BLaER1 treated with 17β-estradiol and CSF1 and Interleukin-3, amounts not matched to agents 10 nM and 100 nM (cell line): ENCODE results near the gene KDELR3.
A peak's percentile ranks its signal among the peaks of the same experiment; 100 is the strongest.

Source experiments
- H3K27ac ChIP-seq, 11 experiments: shearing (Covaris generic); formaldehyde crosslinking; 2 replicates each; pipeline ENCODE4 v1.8.1; 2022
- H3K27me3 ChIP-seq, 11 experiments: shearing (Covaris generic); formaldehyde crosslinking; 2 replicates each; pipeline ENCODE4 v1.8.1; 2022
- H3K36me3 ChIP-seq, 11 experiments: shearing (Covaris generic); formaldehyde crosslinking; 2 replicates each; pipeline ENCODE4 v1.8.1; 2022
- H3K4me1 ChIP-seq, 10 experiments: shearing (Covaris generic); formaldehyde crosslinking; 2 replicates each; pipeline ENCODE4 v1.8.1; 2022
- H3K4me2 ChIP-seq, 11 experiments: shearing (Covaris generic); formaldehyde crosslinking; 2 replicates each; pipeline ENCODE4 v1.8.1; 2022
- H3K4me3 ChIP-seq, 10 experiments: shearing (Covaris generic); formaldehyde crosslinking; 2 replicates each; pipeline ENCODE4 v1.8.1; 2022
- H3K9ac ChIP-seq, 11 experiments: shearing (Covaris generic); formaldehyde crosslinking; 2 replicates each; pipeline ENCODE4 v1.8.1; 2022
- H3K9me3 ChIP-seq, 11 experiments: shearing (Covaris generic); formaldehyde crosslinking; replicated peaks in 1 of 11; 2 replicates each; pipeline ENCODE4 v1.8.1; 2022
- H4K20me1 ChIP-seq, 11 experiments: shearing (Covaris generic); formaldehyde crosslinking; 2 replicates each; pipeline ENCODE4 v1.8.1; 2022
- Cebpa-rat ChIP-seq, 11 experiments: shearing (Covaris generic); IDR thresholded peaks; 2 replicates each; pipeline ENCODE4 v1.8.1; 2022

Gene KDELR3

DNA sequence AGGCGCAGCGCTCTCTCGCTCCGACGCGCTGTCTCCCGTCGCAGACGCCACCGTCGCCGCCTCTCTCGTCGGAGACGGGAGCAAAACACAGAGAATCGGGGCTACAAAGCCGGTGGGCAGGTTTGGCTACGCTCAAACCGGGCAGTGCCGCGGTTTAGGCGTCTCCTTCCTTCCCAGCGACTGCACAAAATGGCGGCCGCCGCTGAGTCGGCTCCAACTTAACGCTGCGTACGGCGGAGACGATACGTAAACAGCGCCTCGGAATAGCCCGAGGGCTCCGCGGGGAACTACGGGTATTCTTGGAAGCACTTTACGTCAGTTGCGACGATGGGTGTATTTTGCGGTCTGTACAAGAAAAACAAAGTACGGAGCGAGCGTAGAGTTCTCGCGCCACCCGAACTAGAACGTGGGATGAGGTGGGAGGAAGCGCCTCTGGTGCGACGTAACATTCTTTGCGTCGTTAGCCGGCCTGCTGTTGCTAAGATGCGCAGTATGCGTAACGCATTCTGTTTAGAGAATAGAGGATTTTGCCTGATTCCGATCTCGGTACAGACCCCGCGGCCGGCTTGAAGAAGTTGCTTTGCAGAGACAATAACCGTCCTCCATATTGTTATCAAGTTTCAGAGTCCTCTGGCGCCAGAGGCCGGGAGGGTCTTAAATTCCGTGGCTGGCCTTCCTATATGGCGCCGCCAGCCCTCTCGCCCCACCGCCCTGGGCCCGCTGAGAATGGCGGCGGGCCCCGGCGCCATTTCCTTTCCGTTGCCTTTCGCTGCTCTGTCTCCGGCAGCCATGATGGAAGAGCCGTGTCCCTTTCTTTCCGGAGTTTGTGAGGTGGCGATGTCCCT is 38.4 kb downstream of the KDELR3 start, which contains the start of gene DDX17:
TSS of gene DDX17 (minus strand) at position 194 of the 845 bp plus-strand sequence.
- peak within 1 kb of the TSS; percentile 79 to 97 (median 94) for H3K4me2 ChIP-seq
- TF ChIP-seq Cebpa-rat (IDR thresholded peaks at IDR 0.05) = no peak
- H3K36me3 ChIP-seq = peaks cover 19 to 40% (median 32%) of the 10 kb centered on the region in 11 experiments
- 0 out of 22 replicates have a peak, but pooled peaks cover 0 to 3% (median 0%) of the 10 kb centered on the region in 11 experiments for H3K27me3 ChIP-seq
- peak within 1 kb of the TSS; percentile 99 to 100 (median 100) for H3K27ac ChIP-seq
- H3K4me3 ChIP-seq = peak within 1 kb of the TSS; percentile 78 to 95 (median 93)
- peaks cover 37 to 42% (median 40%) of the 10 kb centered on the region in 11 experiments for H4K20me1 ChIP-seq
- H3K9me3 ChIP-seq = no peaks in the 10 kb centered on the region
- H3K4me1 ChIP-seq = peaks cover 39 to 65% (median 50%) of the 10 kb centered on the region in 10 experiments
- peak within 1 kb of the TSS; percentile 98 to 100 (median 100) for H3K9ac ChIP-seq

DNA sequence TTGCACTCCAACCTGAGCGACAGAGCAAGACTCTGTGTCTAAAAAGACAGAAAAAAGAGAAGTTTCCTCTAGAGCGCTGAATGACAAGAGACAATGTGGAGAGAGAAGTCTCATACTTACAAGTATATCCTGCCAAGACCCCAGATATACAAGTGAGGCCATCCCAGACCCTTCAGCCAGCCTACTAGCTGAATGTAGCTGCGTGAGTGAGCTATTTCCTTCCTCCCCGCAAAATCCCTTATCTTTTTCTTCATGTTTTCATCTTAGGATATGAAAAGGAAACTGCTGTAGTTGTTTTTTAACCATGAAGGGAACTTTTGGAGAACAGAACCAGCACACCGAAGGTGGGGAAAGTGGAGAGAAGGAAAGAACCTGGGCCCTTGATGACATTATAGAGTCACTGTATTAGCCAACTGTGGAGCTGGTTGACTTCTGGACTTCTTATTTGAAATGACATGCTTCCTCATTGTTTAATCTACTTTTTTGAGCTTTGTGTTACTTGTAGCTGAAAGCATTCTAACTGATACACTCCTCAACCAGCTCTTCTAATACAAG is 42.6 kb downstream of the KDELR3 start:
- Histone ChIP-seq H4K20me1 (peaks cover 0 to under 1% (median 0%) of the 10 kb centered on the region in 11 experiments; a peak in 3 of 22 replicates), H3K27me3 (0 out of 22 replicates have a peak, but pooled peaks cover 0 to 6% (median 0%) of the 10 kb centered on the region in 11 experiments), H3K9me3 (no peaks in the 10 kb centered on the region), H3K4me3 (no peak overlapping the region), H3K36me3 (no peaks in the 10 kb centered on the region), H3K4me1 (peaks cover 13 to 47% (median 36%) of the 10 kb centered on the region in 10 experiments), H3K27ac (no peak overlapping the region; a peak in 1 of 22 replicates), H3K4me2 (peak overlapping the region in 9 of 11 experiments; percentile 3 to 61 (median 28); a peak in 13 of 22 replicates), H3K9ac (no peak overlapping the region)
- no peak for TF ChIP-seq Cebpa-rat (IDR thresholded peaks at IDR 0.05)

DNA sequence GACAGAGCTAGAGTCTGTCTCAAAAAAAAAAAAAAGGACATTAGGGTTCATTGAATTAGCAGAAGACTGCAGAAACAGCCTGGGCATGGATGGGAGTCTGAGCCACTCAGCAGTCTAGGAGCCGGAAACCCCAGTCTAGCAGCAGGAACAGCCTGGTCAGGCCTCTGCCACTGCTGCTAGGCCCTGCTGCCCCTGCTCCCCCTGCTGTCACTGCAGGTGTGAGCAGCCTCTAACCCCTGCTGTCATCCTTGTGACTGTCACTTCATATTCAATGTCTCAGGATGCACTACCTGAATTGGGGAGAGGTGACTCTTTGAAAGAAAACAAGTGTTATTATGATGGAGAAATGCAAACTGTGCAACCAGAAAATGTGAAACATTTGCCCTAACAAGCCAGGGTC is 45.2 kb downstream of the KDELR3 start:
- H3K4me1 ChIP-seq = peaks cover 8 to 36% (median 27%) of the 10 kb centered on the region in 10 experiments
- no peak overlapping the region for H3K4me3 ChIP-seq
- peak overlapping the region in 1 of 11 experiments; percentile 23; a peak in 1 of 22 replicates for H3K9ac ChIP-seq

DNA sequence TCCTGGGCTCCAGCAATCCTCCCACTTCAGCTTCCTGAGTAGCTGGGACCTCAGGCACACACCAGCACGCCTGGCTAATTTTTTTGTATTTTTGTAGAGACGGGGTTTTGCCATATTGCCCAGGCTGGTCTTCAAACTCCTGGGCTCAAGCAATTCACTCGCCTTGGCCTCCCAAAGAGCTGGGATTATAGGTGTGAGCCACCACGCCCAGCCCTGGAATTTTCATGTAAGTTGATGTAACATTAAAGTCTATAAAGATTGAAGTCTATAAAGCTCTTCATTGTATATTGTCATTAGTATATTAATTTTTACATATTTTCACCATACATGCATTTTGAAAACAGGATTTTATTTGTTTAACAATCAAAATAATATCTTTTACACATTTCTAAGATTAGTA is 50.7 kb downstream of the KDELR3 start:
- no peak overlapping the region; a peak in 1 of 22 replicates for H3K9ac ChIP-seq
- H3K4me3 ChIP-seq = no peak overlapping the region
- no peaks in the 10 kb centered on the region for H4K20me1 ChIP-seq
- H3K27ac ChIP-seq = no peak overlapping the region
- H3K4me2 ChIP-seq = no peak overlapping the region; a peak in 1 of 22 replicates
- H3K9me3 ChIP-seq = no peaks in the 10 kb centered on the region
- no peaks in the 10 kb centered on the region for H3K36me3 ChIP-seq
- no peak for TF ChIP-seq Cebpa-rat (IDR thresholded peaks at IDR 0.05)
- H3K27me3 ChIP-seq = peaks cover 0 to 23% (median 0%) of the 10 kb centered on the region in 11 experiments; a peak in 3 of 22 replicates
- peaks cover 0 to 25% (median 13%) of the 10 kb centered on the region in 10 experiments; a peak in 15 of 20 replicates for H3K4me1 ChIP-seq

More for the DNA sequence above, 45.2 kb downstream of the KDELR3 start:
- no peak for TF ChIP-seq Cebpa-rat (IDR thresholded peaks at IDR 0.05)
- Histone ChIP-seq H3K36me3 (no peaks in the 10 kb centered on the region), H3K27me3 (peaks cover 0 to 6% (median 0%) of the 10 kb centered on the region in 11 experiments; a peak in 1 of 22 replicates), H3K27ac (no peak overlapping the region), H3K9me3 (no peaks in the 10 kb centered on the region), H4K20me1 (no peaks in the 10 kb centered on the region), H3K4me2 (peak overlapping the region in 8 of 11 experiments; percentile 0 to 25 (median 16); a peak in 7 of 22 replicates)

DNA sequence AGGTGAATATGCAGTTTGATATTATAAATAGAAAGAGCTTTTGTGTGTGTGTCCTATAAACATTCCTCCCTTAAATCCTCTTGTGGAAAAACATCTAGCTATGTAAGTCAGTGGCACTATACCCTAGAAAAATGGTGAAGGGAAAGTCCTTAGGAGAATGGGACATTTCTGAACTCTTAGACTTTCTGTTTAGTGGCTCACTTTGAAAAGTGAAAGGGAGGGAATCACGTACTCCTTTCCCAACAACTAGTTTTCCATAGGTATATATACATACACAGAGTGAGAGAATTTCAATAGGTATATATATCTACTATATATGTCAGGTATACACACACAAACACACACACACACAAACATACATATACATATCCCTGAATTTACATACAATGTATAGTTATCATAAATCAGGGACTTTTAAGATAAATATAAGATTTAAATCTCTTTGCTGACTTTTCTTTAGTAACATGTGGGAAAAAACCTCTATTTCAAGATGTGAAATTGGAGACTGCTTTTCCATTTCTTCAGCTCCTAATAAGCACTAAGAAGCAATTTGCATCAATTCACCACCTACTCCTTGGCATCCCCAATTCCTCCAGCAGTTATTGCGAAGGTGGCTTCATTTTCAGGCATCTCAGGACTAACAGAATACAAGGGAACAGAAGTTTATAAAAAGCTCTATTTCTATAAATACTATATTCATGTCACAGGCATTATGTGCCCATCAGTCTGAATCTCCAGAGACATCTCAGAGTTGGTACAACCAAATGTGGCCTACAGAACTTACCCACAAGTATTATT is 51.8 kb downstream of the KDELR3 start:
- peak overlapping the region in 1 of 11 experiments; percentile 28; a peak in 2 of 22 replicates for H3K27ac ChIP-seq
- H3K4me3 ChIP-seq = no peak overlapping the region
- H3K4me2 ChIP-seq = peak overlapping the region in 7 of 11 experiments; percentile 0 to 67 (median 41); a peak in 13 of 22 replicates
- no peak overlapping the region for H3K9ac ChIP-seq
- peaks cover 9 to 30% (median 20%) of the 10 kb centered on the region in 10 experiments for H3K4me1 ChIP-seq
- H3K36me3 ChIP-seq = no peaks in the 10 kb centered on the region
- H3K27me3 ChIP-seq = peaks cover 0 to 22% (median 0%) of the 10 kb centered on the region in 11 experiments; a peak in 3 of 22 replicates
- TF ChIP-seq Cebpa-rat (IDR thresholded peaks at IDR 0.05) = no peak
- peaks cover 0 to 4% (median 0%) of the 10 kb centered on the region in 11 experiments; a peak in 1 of 22 replicates for H4K20me1 ChIP-seq
- H3K9me3 ChIP-seq = no peaks in the 10 kb centered on the region

DNA sequence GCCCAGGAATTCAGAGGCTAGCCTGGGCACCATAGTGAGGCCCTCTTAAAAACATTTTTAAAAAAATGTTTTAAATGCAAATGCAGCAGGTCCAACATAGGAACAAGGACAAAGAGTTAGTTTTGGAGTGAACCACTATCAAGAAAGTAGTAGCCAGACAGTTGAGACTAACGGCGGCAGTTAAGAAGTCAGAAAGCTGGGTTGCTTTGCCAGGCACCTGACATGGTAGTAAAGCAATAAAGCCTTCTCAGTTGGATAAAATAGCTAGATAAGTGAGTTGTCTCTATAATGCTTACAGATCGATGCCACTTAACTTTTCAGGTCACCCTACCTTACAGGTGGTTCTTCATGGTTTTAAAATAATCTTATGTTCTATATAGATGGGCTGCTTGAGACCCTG is 55.1 kb downstream of the KDELR3 start:
- TF ChIP-seq Cebpa-rat (IDR thresholded peaks at IDR 0.05) = no peak
- Histone ChIP-seq H3K4me1 (peaks cover 10 to 31% (median 20%) of the 10 kb centered on the region in 10 experiments), H3K9ac (no peak overlapping the region), H4K20me1 (peaks cover 0 to 4% (median 0%) of the 10 kb centered on the region in 11 experiments; a peak in 1 of 22 replicates), H3K27me3 (peaks cover 0 to 28% (median 0%) of the 10 kb centered on the region in 11 experiments; a peak in 3 of 22 replicates), H3K27ac (no peak overlapping the region), H3K4me2 (no peak overlapping the region), H3K9me3 (no peaks in the 10 kb centered on the region), H3K36me3 (no peaks in the 10 kb centered on the region), H3K4me3 (no peak overlapping the region)

DNA sequence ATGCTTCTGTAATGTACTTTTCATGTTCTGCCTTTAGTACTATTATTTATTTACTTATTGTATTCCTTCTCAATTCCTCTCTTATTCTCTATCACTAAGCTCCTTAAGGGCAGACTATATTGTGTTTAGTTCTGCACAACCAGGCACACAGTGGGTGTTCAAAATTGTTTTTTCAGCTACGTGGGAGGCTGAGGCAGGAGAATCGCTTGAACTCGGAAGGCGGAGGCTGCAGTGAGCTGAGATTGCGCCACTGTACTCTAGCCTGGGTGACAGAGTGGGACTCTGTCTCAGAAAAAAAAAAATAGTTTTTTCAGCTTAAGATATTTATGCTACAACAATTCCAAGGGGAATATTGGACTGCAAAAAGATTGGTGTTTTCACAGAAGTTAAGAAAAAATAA is 55.6 kb downstream of the KDELR3 start:
- H3K4me3 ChIP-seq = no peak overlapping the region

DNA sequence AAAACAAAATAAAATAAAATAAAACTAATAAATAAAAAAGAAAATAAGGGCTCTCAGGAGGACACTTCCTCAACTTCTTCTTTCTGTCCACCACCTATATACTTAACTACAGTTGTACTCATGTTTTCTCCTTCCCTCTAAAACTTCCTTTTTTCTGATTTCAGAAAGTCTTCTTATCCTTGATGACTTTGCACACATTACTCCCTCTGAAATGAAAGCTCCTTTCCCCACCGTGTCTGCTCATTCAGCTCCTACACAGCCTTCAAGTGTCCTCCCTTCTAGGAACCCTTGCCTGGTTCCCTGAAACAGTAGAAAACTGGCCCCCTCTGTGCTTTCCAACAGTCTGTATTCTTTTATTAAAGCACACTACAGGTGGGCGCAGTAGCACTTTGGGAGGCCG is 56.5 kb downstream of the KDELR3 start:
- Histone ChIP-seq H3K36me3 (no peaks in the 10 kb centered on the region), H3K9me3 (no peaks in the 10 kb centered on the region), H4K20me1 (peaks cover 0 to 4% (median 0%) of the 10 kb centered on the region in 11 experiments; a peak in 1 of 22 replicates), H3K27ac (no peak overlapping the region; a peak in 1 of 22 replicates), H3K4me2 (peak overlapping the region in 5 of 11 experiments; percentile 27 to 59 (median 49); a peak in 8 of 22 replicates), H3K9ac (no peak overlapping the region), H3K4me1 (peaks cover 10 to 25% (median 16%) of the 10 kb centered on the region in 10 experiments), H3K27me3 (peaks cover 0 to 32% (median 0%) of the 10 kb centered on the region in 11 experiments; a peak in 4 of 22 replicates), H3K4me3 (no peak overlapping the region)
- TF ChIP-seq Cebpa-rat (IDR thresholded peaks at IDR 0.05) = no peak

More for the DNA sequence above, 55.6 kb downstream of the KDELR3 start:
- Histone ChIP-seq H3K27me3 (peaks cover 0 to 28% (median 0%) of the 10 kb centered on the region in 11 experiments; a peak in 3 of 22 replicates), H4K20me1 (peaks cover 0 to 4% (median 0%) of the 10 kb centered on the region in 11 experiments; a peak in 1 of 22 replicates), H3K27ac (no peak overlapping the region), H3K36me3 (no peaks in the 10 kb centered on the region), H3K4me1 (peaks cover 10 to 31% (median 20%) of the 10 kb centered on the region in 10 experiments), H3K9ac (no peak overlapping the region), H3K4me2 (no peak overlapping the region; a peak in 1 of 22 replicates), H3K9me3 (no peaks in the 10 kb centered on the region)
- TF ChIP-seq Cebpa-rat (IDR thresholded peaks at IDR 0.05) = no peak
